GM12864 (cell line): Measurements from ENCODE around the gene MYL10.

Experiments used
- DNase-seq: peaks from one replicate; pipeline ENCODE4 v3.0.0-alpha.2; 2011; ENCODE audit warnings: low read depth
- H3K4me3 ChIP-seq: 2 replicates; pipeline ENCODE4 v1.5.1; 2011; ENCODE audit warnings: mild to moderate bottlenecking, low read depth, low read length, control low read depth
- CTCF ChIP-seq: IDR thresholded peaks from 2 replicates; pipeline ENCODE4 v1.5.1; 2011; ENCODE audit warnings: low read depth, mild to moderate bottlenecking, moderate library complexity, low read length, control low read depth, inconsistent platforms; ENCODE audit errors: missing control alignments

The MYL10 gene

GRCh38 chr7:101604331-101604933 lies 24.7 kb downstream of the MYL10 start:
- TF ChIP-seq CTCF = no peak
- DNase-seq = no peak
- H3K4me3 ChIP-seq = no peak overlapping the region

- peak; percentile 91 for TF ChIP-seq CTCF
- DNase-seq = peak; percentile 5
- H3K4me3 ChIP-seq = no peak overlapping the region
Observed at GRCh38 chr7:101602484-101603241, 26.4 kb downstream of the MYL10 start.

- no peak overlapping the region for H3K4me3 ChIP-seq
- DNase-seq = no peak
- no peak for TF ChIP-seq CTCF
Observed at GRCh38 chr7:101602082-101602481, 27.0 kb downstream of the MYL10 start.

GRCh38 chr7:101599787-101600186 lies 29.3 kb downstream of the MYL10 start:
- no peak for DNase-seq
- H3K4me3 ChIP-seq = no peak overlapping the region
- no peak for TF ChIP-seq CTCF

GRCh38 chr7:101598986-101599771 lies 29.9 kb downstream of the MYL10 start:
- DNase-seq = no peak

GRCh38 chr7:101598422-101598985 lies 30.6 kb downstream of the MYL10 start:
- no peak for TF ChIP-seq CTCF
- no peak for DNase-seq
- no peak overlapping the region for H3K4me3 ChIP-seq

More at GRCh38 chr7:101598986-101599771, 29.9 kb downstream of the MYL10 start:
- no peak overlapping the region for H3K4me3 ChIP-seq
- TF ChIP-seq CTCF = no peak
